ENCODE results near the gene ADPRHL1. TPM values are rescaled to one million over a fixed set of nuclear protein-coding genes. Genes with fewer than 3 reads are reported as not detected.
A peak's percentile ranks its signal among the peaks of the same experiment; 100 is the strongest.
"Not testable (repeated sequence)": the region's sequence is repeated elsewhere in the genome, so short reads cannot be mapped to it uniquely, and the experiment has no call there.

Gene ADPRHL1
- total RNA-seq, 2 experiments from 2014 or later = 0.73 to 0.87 TPM

- H3K4me1 Mint-ChIP-seq (ENCODE audit: low read depth) = no peaks in the 10 kb centered on the region
- H3K27ac Mint-ChIP-seq = no peak overlapping the region
- POLR2A ChIA-PET = no interaction called here
- H3K4me3 Mint-ChIP-seq = no peak overlapping the region
- H3K36me3 Mint-ChIP-seq (ENCODE audit: low read depth) = peaks cover 32% of the 10 kb centered on the region
- CTCF ChIA-PET = no interaction called here
- no peaks in the 10 kb centered on the region for H3K9me3 Mint-ChIP-seq (ENCODE audit: insufficient read depth)
- ATAC-seq (no peak), DNase-seq (no peak)
- no peaks in the 10 kb centered on the region for H3K27me3 Mint-ChIP-seq (ENCODE audit: low read depth)
Observed at GRCh38 chr13:113475911-113476310, 22.6 kb upstream of the ADPRHL1 start.

- Mint-ChIP-seq H3K36me3 (ENCODE audit: low read depth) (peaks cover 29% of the 10 kb centered on the region), H3K4me1 (ENCODE audit: low read depth) (no peaks in the 10 kb centered on the region), H3K9me3 (ENCODE audit: insufficient read depth) (no peaks in the 10 kb centered on the region), H3K27me3 (ENCODE audit: low read depth) (no peaks in the 10 kb centered on the region), H3K4me3 (no peak overlapping the region), H3K27ac (no peak overlapping the region)
- POLR2A ChIA-PET = no interaction called here
- DNase-seq = no peak
- ATAC-seq = no peak
- CTCF ChIA-PET = no interaction called here
Observed at GRCh38 chr13:113475280-113475679, 22.0 kb upstream of the ADPRHL1 start.

GRCh38 chr13:113474179-113474578 is 20.9 kb upstream of the ADPRHL1 start:
- ChIA-PET CTCF (no interaction called here), POLR2A (no interaction called here)
- DNase-seq (no peak), ATAC-seq (no peak)
- no peak overlapping the region for H3K27ac Mint-ChIP-seq
- no peaks in the 10 kb centered on the region for H3K27me3 Mint-ChIP-seq (ENCODE audit: low read depth)
- peaks cover 26% of the 10 kb centered on the region for H3K36me3 Mint-ChIP-seq (ENCODE audit: low read depth)
- no peak overlapping the region for H3K4me3 Mint-ChIP-seq
- H3K9me3 Mint-ChIP-seq (ENCODE audit: insufficient read depth) = no peaks in the 10 kb centered on the region
- no peaks in the 10 kb centered on the region for H3K4me1 Mint-ChIP-seq (ENCODE audit: low read depth)

- CTCF ChIA-PET = no interaction called here
Observed at GRCh38 chr13:113472355-113473025, 19.2 kb upstream of the ADPRHL1 start.

GRCh38 chr13:113471844-113472243 is 18.6 kb upstream of the ADPRHL1 start:
- Mint-ChIP-seq H3K27ac (no peak overlapping the region), H3K27me3 (ENCODE audit: low read depth) (no peaks in the 10 kb centered on the region), H3K4me3 (no peak overlapping the region), H3K9me3 (ENCODE audit: insufficient read depth) (no peaks in the 10 kb centered on the region), H3K4me1 (ENCODE audit: low read depth) (no peaks in the 10 kb centered on the region), H3K36me3 (ENCODE audit: low read depth) (peaks cover 23% of the 10 kb centered on the region)
- no peak for DNase-seq
- ChIA-PET POLR2A (no interaction called here), CTCF (no interaction called here)
- ATAC-seq = no peak

More at GRCh38 chr13:113472355-113473025, 19.2 kb upstream of the ADPRHL1 start:
- H3K4me1 Mint-ChIP-seq (ENCODE audit: low read depth) = no peaks in the 10 kb centered on the region
- ATAC-seq (no peak), DNase-seq (no peak)
- peaks cover 20% of the 10 kb centered on the region for H3K36me3 Mint-ChIP-seq (ENCODE audit: low read depth)
- no peak overlapping the region for H3K4me3 Mint-ChIP-seq
- no peak overlapping the region for H3K27ac Mint-ChIP-seq
- POLR2A ChIA-PET = no interaction called here
- no peaks in the 10 kb centered on the region for H3K27me3 Mint-ChIP-seq (ENCODE audit: low read depth)
- no peaks in the 10 kb centered on the region for H3K9me3 Mint-ChIP-seq (ENCODE audit: insufficient read depth)

DNA sequence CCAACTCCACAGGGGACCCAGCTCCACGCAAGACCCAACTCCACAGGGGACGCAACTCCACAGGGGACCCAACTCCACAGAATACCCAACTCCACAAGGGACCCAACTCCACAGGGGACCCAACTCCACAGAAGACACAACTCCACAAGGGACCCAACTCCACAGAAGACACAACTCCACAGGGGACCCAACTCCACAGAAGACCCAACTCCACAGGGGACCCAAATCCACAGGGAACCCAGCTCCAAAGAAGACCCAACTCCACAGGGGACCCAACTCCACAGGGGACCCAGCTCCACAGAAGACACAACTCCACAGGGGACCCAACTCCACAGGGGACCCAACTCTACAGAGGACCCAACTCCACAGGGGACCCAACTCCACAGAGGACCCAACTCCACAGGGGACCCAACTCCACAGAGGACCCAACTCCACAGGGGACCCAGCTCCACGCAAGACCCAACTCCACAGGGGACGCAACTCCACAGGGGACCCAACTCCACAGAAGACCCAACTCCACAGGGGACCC is 17.4 kb upstream of the ADPRHL1 start:
- H3K9me3 Mint-ChIP-seq (ENCODE audit: insufficient read depth); ATAC-seq: not testable (repeated sequence)

GRCh38 chr13:113470073-113470472 is 16.8 kb upstream of the ADPRHL1 start:
- no peak overlapping the region for H3K27ac Mint-ChIP-seq
- peaks cover 6% of the 10 kb centered on the region for H3K4me1 Mint-ChIP-seq (ENCODE audit: low read depth)
- H3K4me3 Mint-ChIP-seq = no peak overlapping the region
- DNase-seq (no peak), ATAC-seq (no peak)
- peaks cover 15% of the 10 kb centered on the region for H3K36me3 Mint-ChIP-seq (ENCODE audit: low read depth)
- POLR2A ChIA-PET = no interaction called here
- H3K27me3 Mint-ChIP-seq (ENCODE audit: low read depth) = no peaks in the 10 kb centered on the region
- CTCF ChIA-PET = no interaction called here
- no peaks in the 10 kb centered on the region for H3K9me3 Mint-ChIP-seq (ENCODE audit: insufficient read depth)

More for the DNA sequence above, 17.4 kb upstream of the ADPRHL1 start:
- H3K4me3 Mint-ChIP-seq; CTCF ChIA-PET; H3K27ac Mint-ChIP-seq; POLR2A ChIA-PET; H3K27me3 Mint-ChIP-seq (ENCODE audit: low read depth); H3K4me1 Mint-ChIP-seq (ENCODE audit: low read depth); DNase-seq: not testable (repeated sequence)
- H3K36me3 Mint-ChIP-seq (ENCODE audit: low read depth) = peaks cover 16% of the 10 kb centered on the region

- CTCF ChIA-PET = no interaction called here
- H3K4me3 Mint-ChIP-seq = no peak overlapping the region
Observed at GRCh38 chr13:113469582-113469981, 16.3 kb upstream of the ADPRHL1 start.

DNA sequence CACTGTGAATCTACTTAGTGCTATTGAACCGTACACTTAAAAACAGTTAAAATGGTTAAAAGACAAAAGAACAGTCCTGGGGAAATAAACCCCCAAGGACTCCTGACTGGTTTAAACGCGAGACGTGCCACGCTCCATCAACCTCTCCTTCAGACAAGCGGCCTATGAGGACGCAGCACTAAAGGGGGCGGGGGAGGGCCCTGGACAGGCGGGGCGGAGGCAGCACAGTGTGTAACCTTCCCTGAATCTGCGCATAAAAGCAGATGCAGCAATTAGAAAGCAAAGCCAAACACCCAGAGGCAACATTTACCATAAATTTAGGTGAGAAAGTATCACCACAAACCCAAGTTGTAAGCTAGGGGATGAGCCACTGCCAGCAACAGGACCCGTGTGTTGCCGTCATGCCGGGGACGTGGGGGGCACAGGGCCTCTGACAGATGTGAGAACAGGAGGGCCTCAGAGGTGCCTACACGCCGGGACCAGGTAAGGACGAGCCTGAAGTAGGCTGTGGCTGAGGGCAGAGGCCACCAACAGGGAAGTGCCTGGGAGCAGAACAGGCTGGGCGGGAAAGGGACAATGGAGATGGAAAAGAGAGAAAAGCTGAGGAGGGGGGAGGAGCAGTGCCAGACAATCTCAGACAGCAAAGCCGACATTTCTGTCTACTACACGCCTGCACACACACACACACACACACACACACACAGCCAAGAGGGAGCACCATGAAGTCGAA is 15.3 kb upstream of the ADPRHL1 start:
- Mint-ChIP-seq H3K36me3 (ENCODE audit: low read depth) (peaks cover 10% of the 10 kb centered on the region), H3K9me3 (ENCODE audit: insufficient read depth) (no peaks in the 10 kb centered on the region), H3K4me3 (no peak overlapping the region), H3K4me1 (ENCODE audit: low read depth) (peaks cover 6% of the 10 kb centered on the region), H3K27me3 (ENCODE audit: low read depth) (no peaks in the 10 kb centered on the region), H3K27ac (no peak overlapping the region)
- ChIA-PET CTCF (no interaction called here), POLR2A (no interaction called here)
- no peak for DNase-seq
- ATAC-seq = no peak

More at GRCh38 chr13:113469582-113469981, 16.3 kb upstream of the ADPRHL1 start:
- no peaks in the 10 kb centered on the region for H3K9me3 Mint-ChIP-seq (ENCODE audit: insufficient read depth)
- DNase-seq = no peak
- ATAC-seq = no peak
- H3K27ac Mint-ChIP-seq = no peak overlapping the region
- POLR2A ChIA-PET = no interaction called here
- no peaks in the 10 kb centered on the region for H3K27me3 Mint-ChIP-seq (ENCODE audit: low read depth)
- peaks cover 15% of the 10 kb centered on the region for H3K36me3 Mint-ChIP-seq (ENCODE audit: low read depth)
- peaks cover 6% of the 10 kb centered on the region for H3K4me1 Mint-ChIP-seq (ENCODE audit: low read depth)

GRCh38 chr13:113468029-113468428 is 14.7 kb upstream of the ADPRHL1 start:
- CTCF ChIA-PET = no interaction called here
- Mint-ChIP-seq H3K36me3 (ENCODE audit: low read depth) (peaks cover 10% of the 10 kb centered on the region), H3K27ac (no peak overlapping the region), H3K9me3 (ENCODE audit: insufficient read depth) (no peaks in the 10 kb centered on the region), H3K4me3 (no peak overlapping the region), H3K27me3 (ENCODE audit: low read depth) (no peaks in the 10 kb centered on the region), H3K4me1 (ENCODE audit: low read depth) (peaks cover 6% of the 10 kb centered on the region)
- DNase-seq = peak; percentile 8
- no peak for ATAC-seq
- POLR2A ChIA-PET = no interaction called here

DNA sequence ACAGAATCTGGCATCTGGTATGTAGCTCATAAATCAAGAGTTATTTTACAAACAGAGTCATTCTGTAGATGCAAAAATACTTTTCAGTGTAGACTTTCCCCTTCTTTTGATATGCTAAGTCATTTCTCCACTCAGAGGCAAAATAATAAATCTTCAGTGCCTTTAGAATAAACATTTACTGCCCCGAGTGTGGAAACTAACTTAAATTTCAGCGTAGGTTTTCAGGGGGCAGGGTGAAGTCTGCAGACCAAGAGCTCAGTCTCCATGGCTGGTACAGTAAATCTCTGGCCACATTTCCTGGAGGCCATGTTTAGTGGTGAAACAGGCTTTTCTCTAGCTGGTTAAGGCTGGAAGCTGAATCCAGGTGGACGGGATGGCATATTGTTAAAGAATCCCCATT is 13.1 kb upstream of the ADPRHL1 start:
- Mint-ChIP-seq H3K4me1 (ENCODE audit: low read depth) (peaks cover 6% of the 10 kb centered on the region), H3K27me3 (ENCODE audit: low read depth) (no peaks in the 10 kb centered on the region), H3K36me3 (ENCODE audit: low read depth) (peaks cover 9% of the 10 kb centered on the region), H3K27ac (no peak overlapping the region), H3K9me3 (ENCODE audit: insufficient read depth) (no peaks in the 10 kb centered on the region), H3K4me3 (no peak overlapping the region)
- ATAC-seq = no peak
- ChIA-PET POLR2A (interaction anchor here (0.5 kb wide), 1 partner anchor 48 kb away, joined by 3 read pairs; no protein-coding TSS in a partner anchor), CTCF (interaction anchor here (0.8 to 1.2 kb wide), 3 partner anchors 10 to 96 kb away, joined by 3 to 4 read pairs (median 4); no protein-coding TSS in a partner anchor)
- DNase-seq = no peak

- ChIA-PET POLR2A (no interaction called here), CTCF (interaction anchor here (1.2 to 2.6 kb wide), 2 partner anchors 9 to 97 kb away, joined by 4 to 7 read pairs; no protein-coding TSS in a partner anchor)
- peak; percentile 14 for DNase-seq
- peaks cover 15% of the 10 kb centered on the region for H3K36me3 Mint-ChIP-seq (ENCODE audit: low read depth)
- peaks cover 6% of the 10 kb centered on the region for H3K4me1 Mint-ChIP-seq (ENCODE audit: low read depth)
- no peak for ATAC-seq
- H3K9me3 Mint-ChIP-seq (ENCODE audit: insufficient read depth) = no peaks in the 10 kb centered on the region
- no peak overlapping the region for H3K4me3 Mint-ChIP-seq
- H3K27me3 Mint-ChIP-seq (ENCODE audit: low read depth) = no peaks in the 10 kb centered on the region
- H3K27ac Mint-ChIP-seq = no peak overlapping the region
Observed at GRCh38 chr13:113465300-113465699, 12.0 kb upstream of the ADPRHL1 start.

Measured in activated CD8-positive, alpha-beta T cell treated with anti-CD3 and anti-CD28 coated beads, Interleukin-2, amount 10 ng/mL, durations not matched to agents 7 days and 5 days (primary cell).